Astrocyte (in vitro differentiated cells and primary cell): ENCODE data around the gene USP9X. TPM values are rescaled to one million over a fixed set of nuclear protein-coding genes. Genes with fewer than 3 reads are reported as not detected.
"Not testable (repeated sequence)": the region's sequence is repeated elsewhere in the genome, so short reads cannot be mapped to it uniquely, and the experiment has no call there.

Experiments used
- DNase-seq: peaks from one replicate; pipeline ENCODE4 v3.0.0-alpha.2; 2010; ENCODE audit warnings: low read depth
- FAIRE-seq: peaks from 2 replicates; lab custom pipeline; 2011; peaks lifted over from hg19 to GRCh38; lab: Jason Lieb, UNC
- H2AFZ ChIP-seq: 2 replicates; pipeline ENCODE4 v1.6.0; 2012; ENCODE audit warnings: low read depth, low read length, inconsistent platforms
- H3K27ac ChIP-seq: 2 replicates; pipeline ENCODE4 v1.5.1; 2011; ENCODE audit warnings: low read depth, low read length, inconsistent platforms
- H3K27me3 ChIP-seq: 2 replicates; pipeline ENCODE4 v1.6.0; 2011; ENCODE audit warnings: low read length, inconsistent platforms; ENCODE audit not compliant: insufficient read depth
- H3K36me3 ChIP-seq: 2 replicates; pipeline ENCODE4 v1.5.1; 2011; ENCODE audit warnings: low read length, inconsistent platforms; ENCODE audit not compliant: insufficient read depth
- H3K4me1 ChIP-seq: 2 replicates; pipeline ENCODE4 v1.5.1; 2011; ENCODE audit warnings: low read length, inconsistent platforms; ENCODE audit not compliant: insufficient read depth
- H3K4me2 ChIP-seq: 2 replicates; pipeline ENCODE4 v1.6.0; 2012; ENCODE audit warnings: low read length, inconsistent platforms
- H3K4me3 ChIP-seq: 2 replicates; pipeline ENCODE4 v1.5.1; 2011; ENCODE audit warnings: low read depth, mild to moderate bottlenecking, low read length, inconsistent platforms; ENCODE audit not compliant: insufficient read depth
- H3K79me2 ChIP-seq: 2 replicates; pipeline ENCODE4 v1.6.0; 2012; ENCODE audit warnings: mild to moderate bottlenecking, low read length, inconsistent platforms; ENCODE audit not compliant: insufficient read depth
- H3K9ac ChIP-seq: 2 replicates; pipeline ENCODE4 v1.6.0; 2012; ENCODE audit warnings: mild to moderate bottlenecking, low read length, inconsistent platforms
- H3K9me3 ChIP-seq: 2 replicates; pipeline ENCODE4 v1.5.1; 2012; ENCODE audit warnings: low read depth, mild to moderate bottlenecking, low read length, inconsistent platforms; ENCODE audit not compliant: insufficient read depth
- H4K20me1 ChIP-seq: 2 replicates; pipeline ENCODE4 v1.6.0; 2012; ENCODE audit warnings: low read length, inconsistent platforms; ENCODE audit not compliant: insufficient read depth
- H3K27ac Mint-ChIP-seq: one replicate; pipeline ENCODE4 v1.8.0; 2021; ENCODE audit warnings: mild to moderate bottlenecking, mixed read lengths; ENCODE audit not compliant: unreplicated experiment
- H3K27me3 Mint-ChIP-seq: one replicate; pipeline ENCODE4 v1.8.0; 2021; ENCODE audit warnings: low read depth, mixed read lengths; ENCODE audit not compliant: unreplicated experiment
- H3K36me3 Mint-ChIP-seq: one replicate; pipeline ENCODE4 v1.8.0; 2021; ENCODE audit warnings: low read depth, mixed read lengths; ENCODE audit not compliant: unreplicated experiment
- H3K4me1 Mint-ChIP-seq: one replicate; pipeline ENCODE4 v1.8.0; 2021; ENCODE audit warnings: low read depth, mixed read lengths; ENCODE audit not compliant: unreplicated experiment
- H3K4me3 Mint-ChIP-seq: one replicate; pipeline ENCODE4 v1.8.0; 2021; ENCODE audit warnings: mild to moderate bottlenecking, moderate library complexity, mixed read lengths; ENCODE audit not compliant: unreplicated experiment
- H3K9me3 Mint-ChIP-seq: one replicate; pipeline ENCODE4 v1.8.0; 2021; ENCODE audit warnings: mild to moderate bottlenecking, mixed read lengths; ENCODE audit not compliant: unreplicated experiment
- EZH2 ChIP-seq: IDR thresholded peaks from 2 replicates; pipeline ENCODE4 v1.6.1; 2012; ENCODE audit warnings: mild to moderate bottlenecking, low read length, inconsistent platforms; ENCODE audit not compliant: insufficient read depth
- total RNA-seq: library from RNA; stranded (reverse); gene quantifications from 2 replicates; pipeline ENCODE4 v1.2.1, GENCODE V29; 2021
- TF ChIP-seq, protein P1 (sequence below): IDR thresholded peaks from 2 replicates; pipeline ENCODE4 v1.5.1; 2011; ENCODE audit warnings: low read depth, mild to moderate bottlenecking, inconsistent platforms, low read length, moderate library complexity; ENCODE audit not compliant: insufficient read depth

The USP9X gene
- total RNA-seq, 1 donor from 2014 or later: 112 TPM

DNA sequence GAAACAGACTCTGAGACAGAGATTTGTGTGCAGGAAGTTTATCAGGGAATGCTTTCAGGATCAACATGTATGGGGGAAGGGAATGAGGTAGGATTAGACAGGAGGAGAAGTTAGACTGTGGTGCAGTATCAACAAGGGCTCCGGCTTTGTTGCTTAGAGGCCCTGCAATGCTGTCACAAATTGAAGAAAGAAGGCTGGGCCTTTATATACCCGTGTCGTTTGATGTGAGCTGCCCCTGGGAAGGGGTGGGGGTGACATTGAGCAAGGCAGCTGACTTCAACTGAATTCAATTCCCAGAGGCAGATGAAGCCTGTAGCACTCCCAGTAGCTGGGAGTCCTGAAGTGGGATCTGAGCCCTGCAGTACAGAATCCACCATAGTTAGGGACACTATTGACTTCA is 29.5 kb upstream of the USP9X start:
- no peaks in the 10 kb centered on the region for H3K36me3 ChIP-seq
- no peak overlapping the region for H3K4me2 ChIP-seq
- DNase-seq (no peak), FAIRE-seq (no peak)
- peak overlapping the region; percentile 18 for H2AFZ ChIP-seq
- H3K27ac ChIP-seq: no peak overlapping the region
- peaks cover 3% of the 10 kb centered on the region for H3K4me1 Mint-ChIP-seq
- H3K27me3 ChIP-seq: no peaks in the 10 kb centered on the region
- H3K4me3 Mint-ChIP-seq: no peak overlapping the region
- no peaks in the 10 kb centered on the region for H3K27me3 Mint-ChIP-seq
- no peaks in the 10 kb centered on the region for H3K9me3 ChIP-seq
- H3K9me3 Mint-ChIP-seq: no peaks in the 10 kb centered on the region
- no peaks in the 10 kb centered on the region for H4K20me1 ChIP-seq
- H3K27ac Mint-ChIP-seq: no peak overlapping the region
- no peaks in the 10 kb centered on the region for H3K4me1 ChIP-seq
- TF ChIP-seq, protein P1, sequence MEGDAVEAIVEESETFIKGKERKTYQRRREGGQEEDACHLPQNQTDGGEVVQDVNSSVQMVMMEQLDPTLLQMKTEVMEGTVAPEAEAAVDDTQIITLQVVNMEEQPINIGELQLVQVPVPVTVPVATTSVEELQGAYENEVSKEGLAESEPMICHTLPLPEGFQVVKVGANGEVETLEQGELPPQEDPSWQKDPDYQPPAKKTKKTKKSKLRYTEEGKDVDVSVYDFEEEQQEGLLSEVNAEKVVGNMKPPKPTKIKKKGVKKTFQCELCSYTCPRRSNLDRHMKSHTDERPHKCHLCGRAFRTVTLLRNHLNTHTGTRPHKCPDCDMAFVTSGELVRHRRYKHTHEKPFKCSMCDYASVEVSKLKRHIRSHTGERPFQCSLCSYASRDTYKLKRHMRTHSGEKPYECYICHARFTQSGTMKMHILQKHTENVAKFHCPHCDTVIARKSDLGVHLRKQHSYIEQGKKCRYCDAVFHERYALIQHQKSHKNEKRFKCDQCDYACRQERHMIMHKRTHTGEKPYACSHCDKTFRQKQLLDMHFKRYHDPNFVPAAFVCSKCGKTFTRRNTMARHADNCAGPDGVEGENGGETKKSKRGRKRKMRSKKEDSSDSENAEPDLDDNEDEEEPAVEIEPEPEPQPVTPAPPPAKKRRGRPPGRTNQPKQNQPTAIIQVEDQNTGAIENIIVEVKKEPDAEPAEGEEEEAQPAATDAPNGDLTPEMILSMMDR: no peak
- TF ChIP-seq EZH2: no peak
- no peak overlapping the region for H3K4me3 ChIP-seq
- H3K9ac ChIP-seq: no peak overlapping the region
- H3K36me3 Mint-ChIP-seq: no peaks in the 10 kb centered on the region
- no peaks in the 10 kb centered on the region for H3K79me2 ChIP-seq

DNA sequence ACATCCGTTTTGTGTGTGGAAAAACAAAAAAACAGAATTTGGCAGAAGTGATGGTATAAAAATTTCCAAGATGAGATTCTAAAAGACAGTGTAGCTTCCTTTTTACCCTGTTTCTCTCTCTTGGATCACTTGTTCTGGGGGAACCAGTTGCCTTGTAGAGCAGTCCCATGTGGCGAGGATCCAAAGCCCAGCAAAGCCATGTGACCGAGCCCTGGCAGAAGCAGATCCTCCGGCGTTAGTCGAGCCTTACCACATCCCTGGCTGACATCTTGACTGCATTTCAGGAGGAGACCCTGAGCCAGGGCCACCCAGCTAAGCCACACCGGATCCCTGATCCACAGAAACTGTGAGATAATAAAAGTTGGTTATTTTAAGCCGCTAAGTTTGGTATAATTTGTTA is 22.0 kb upstream of the USP9X start:
- not testable (repeated sequence) for H3K36me3 ChIP-seq, H3K27ac ChIP-seq, H3K27me3 Mint-ChIP-seq

DNA sequence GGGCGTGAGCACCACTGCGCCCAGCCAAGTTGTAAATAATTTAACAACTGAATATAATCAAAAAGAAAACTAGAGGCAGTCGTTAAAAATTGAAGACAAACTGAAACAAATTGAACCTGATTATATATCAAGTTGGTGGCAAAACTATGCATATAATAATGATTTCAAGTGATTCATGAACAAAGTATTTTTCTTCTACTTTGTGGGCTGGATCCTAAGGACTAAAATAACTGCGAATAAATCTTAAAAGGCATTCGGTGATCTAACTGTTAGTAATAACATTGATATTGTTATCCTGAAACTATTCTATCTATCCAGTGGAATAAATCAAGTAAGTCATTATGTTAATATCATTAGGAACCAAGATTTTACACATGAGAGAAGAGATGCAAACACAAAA is 21.2 kb upstream of the USP9X start:
- TF ChIP-seq EZH2: no peak
- TF ChIP-seq, protein P1: no peak
- Histone ChIP-seq H3K4me3 (no peak overlapping the region), H3K4me2 (peak overlapping the region; percentile 19), H3K4me1 (peaks cover 3% of the 10 kb centered on the region), H3K79me2 (no peaks in the 10 kb centered on the region), H3K9ac (no peak overlapping the region), H4K20me1 (no peaks in the 10 kb centered on the region), H3K27ac (peak overlapping the region; percentile 38), H2AFZ (no peak overlapping the region), H3K27me3 (no peaks in the 10 kb centered on the region), H3K9me3 (no peaks in the 10 kb centered on the region), H3K36me3 (no peaks in the 10 kb centered on the region)
- Mint-ChIP-seq H3K27me3 (no peaks in the 10 kb centered on the region), H3K9me3 (no peaks in the 10 kb centered on the region), H3K4me1 (peaks cover 2% of the 10 kb centered on the region), H3K27ac (no peak overlapping the region), H3K4me3 (no peak overlapping the region), H3K36me3 (no peaks in the 10 kb centered on the region)
- DNase-seq (peak; percentile 57), FAIRE-seq (peak; percentile 20)

More for the DNA sequence above, 22.0 kb upstream of the USP9X start:
- not testable (repeated sequence) for H3K27ac Mint-ChIP-seq, H3K4me2 ChIP-seq, H4K20me1 ChIP-seq, H3K4me1 ChIP-seq, DNase-seq, H3K79me2 ChIP-seq, H2AFZ ChIP-seq, FAIRE-seq, H3K9ac ChIP-seq, H3K36me3 Mint-ChIP-seq, H3K4me3 ChIP-seq, H3K4me1 Mint-ChIP-seq, H3K9me3 ChIP-seq, H3K9me3 Mint-ChIP-seq, H3K4me3 Mint-ChIP-seq, H3K27me3 ChIP-seq
